Measurements from ENCODE around the gene CCDC61. TPM values are rescaled to one million over a fixed set of nuclear protein-coding genes. Genes with fewer than 3 reads are reported as not detected.

Gene CCDC61
- total and polyA plus RNA-seq, 4 donors: 7.8 to 21.0 (median 11.0) TPM

- Histone ChIP-seq H3K4me1 (ENCODE audit: control insufficient read depth in 5 of 5, insufficient read depth in 5 of 5, low read length in 5 of 5) (no peaks in the 10 kb centered on the region), H3K9me3 (ENCODE audit: control insufficient read depth in 4 of 4, insufficient read depth in 3 of 4, low read length in 3 of 4) (peaks cover 0 to 2% (median 0%) of the 10 kb centered on the region in 4 donors), H3K36me3 (ENCODE audit: control insufficient read depth in 4 of 4, insufficient read depth in 4 of 4, low read length in 4 of 4) (no peaks in the 10 kb centered on the region), H3K27me3 (ENCODE audit: control insufficient read depth in 3 of 3, insufficient read depth in 3 of 3, low read length in 2 of 3) (peaks cover 4 to 15% (median 7%) of the 10 kb centered on the region in 3 donors), H3K4me3 (no peak overlapping the region), H3K9ac (ENCODE audit: insufficient read depth in 1 of 2, low read length in 2 of 2) (no peak overlapping the region), H3K27ac (ENCODE audit: low read depth in 1 of 2, low read length in 1 of 2) (no peak overlapping the region)
- DNase-seq: no peak
- ATAC-seq (ENCODE audit: insufficient read depth, low FRiP score): no peak
- WGBS, 2 donors: 35 to 53% methylated on average over 11 of the region's 11 CpGs
- TF ChIP-seq CTCF (IDR thresholded peaks at IDR 0.05; ENCODE audit: control extremely low read depth, extremely low read depth): no peak
These were observed 28.1 kb downstream of the CCDC61 start for GRCh38 chr19:46023311-46023779.

DNA sequence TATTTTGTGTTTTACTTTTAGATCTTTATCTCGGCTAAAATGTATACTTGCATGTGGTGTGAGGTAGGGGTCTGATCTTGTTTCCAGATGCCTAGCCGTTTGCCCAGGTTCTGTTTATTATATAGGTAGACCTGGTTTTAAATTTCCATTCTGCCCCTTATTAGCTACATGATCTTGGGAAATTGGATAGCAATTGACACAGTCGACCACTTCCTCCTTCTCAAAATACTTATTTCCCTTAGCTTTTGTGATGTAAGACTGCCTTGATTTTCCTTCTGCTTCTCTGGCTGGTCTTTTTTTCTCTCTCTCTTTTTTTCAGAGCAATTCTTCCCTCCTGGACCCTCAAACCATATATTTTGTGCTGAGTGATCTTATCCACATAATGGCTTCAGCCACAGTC, 30.6 kb downstream of the CCDC61 start:
- no peak overlapping the region for H3K9ac ChIP-seq (ENCODE audit: insufficient read depth in 1 of 2, low read length in 2 of 2)
- no peak for TF ChIP-seq CTCF (IDR thresholded peaks at IDR 0.05; ENCODE audit: control extremely low read depth, extremely low read depth)
- H3K27ac ChIP-seq (ENCODE audit: low read depth in 1 of 2, low read length in 1 of 2): no peak overlapping the region
- H3K4me3 ChIP-seq: no peak overlapping the region
- peaks cover 0 to 2% (median 0%) of the 10 kb centered on the region in 4 donors for H3K9me3 ChIP-seq (ENCODE audit: control insufficient read depth in 4 of 4, insufficient read depth in 3 of 4, low read length in 3 of 4)
- DNase-seq (no peak), ATAC-seq (ENCODE audit: insufficient read depth, low FRiP score) (no peak)
- peaks cover 4 to 15% (median 7%) of the 10 kb centered on the region in 3 donors for H3K27me3 ChIP-seq (ENCODE audit: control insufficient read depth in 3 of 3, insufficient read depth in 3 of 3, low read length in 2 of 3)
- no peaks in the 10 kb centered on the region for H3K36me3 ChIP-seq (ENCODE audit: control insufficient read depth in 4 of 4, insufficient read depth in 4 of 4, low read length in 4 of 4)
- WGBS, 2 donors: 45 to 60% methylated on average over 3 of the region's 3 CpGs
- peaks cover 0 to 6% (median 0%) of the 10 kb centered on the region in 5 donors for H3K4me1 ChIP-seq (ENCODE audit: control insufficient read depth in 5 of 5, insufficient read depth in 5 of 5, low read length in 5 of 5)

DNA sequence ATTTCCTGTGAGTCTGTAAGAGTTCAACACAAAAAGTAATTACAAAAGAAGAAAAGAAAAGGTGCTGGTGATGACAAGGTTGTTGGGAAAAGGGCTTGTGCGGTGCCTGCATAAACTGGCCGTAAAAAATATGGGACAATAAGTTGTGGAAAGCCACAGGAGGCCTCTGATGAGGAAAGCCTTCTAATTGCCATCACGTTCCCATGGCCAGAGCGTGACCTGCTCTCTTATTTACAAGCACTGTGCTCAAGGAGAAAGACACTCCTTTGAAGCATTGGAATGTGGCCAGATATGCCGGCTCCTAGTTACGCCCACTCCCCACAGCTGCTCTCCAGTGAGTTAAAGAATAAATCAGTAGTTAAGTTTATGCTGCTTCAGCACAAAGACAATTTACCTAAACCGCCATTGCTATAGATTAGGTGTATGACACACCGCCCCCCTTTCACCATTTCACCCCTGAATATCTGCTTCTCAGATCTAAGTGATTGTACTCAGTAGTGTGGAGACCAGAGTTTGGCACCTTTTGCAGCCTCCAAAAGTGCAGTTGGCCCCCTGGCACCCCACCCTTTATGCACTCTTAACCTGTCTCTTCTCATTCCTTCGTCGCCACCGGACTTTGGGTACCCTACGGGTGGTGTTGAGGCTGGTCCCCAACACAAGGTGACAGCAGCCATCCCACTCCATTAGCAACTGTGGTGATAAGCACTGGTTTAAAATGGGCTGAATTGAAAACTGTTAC, 35.7 kb downstream of the CCDC61 start:
- Histone ChIP-seq H3K4me3 (no peak overlapping the region), H3K4me1 (ENCODE audit: control insufficient read depth in 5 of 5, insufficient read depth in 5 of 5, low read length in 5 of 5) (peaks cover 0 to 6% (median 0%) of the 10 kb centered on the region in 5 donors), H3K27ac (ENCODE audit: low read depth in 1 of 2, low read length in 1 of 2) (no peak overlapping the region), H3K27me3 (ENCODE audit: control insufficient read depth in 3 of 3, insufficient read depth in 3 of 3, low read length in 2 of 3) (peaks cover 0 to 4% (median 0%) of the 10 kb centered on the region in 3 donors), H3K9me3 (ENCODE audit: control insufficient read depth in 4 of 4, insufficient read depth in 3 of 4, low read length in 3 of 4) (peaks cover 0 to 2% (median 0%) of the 10 kb centered on the region in 4 donors), H3K9ac (ENCODE audit: insufficient read depth in 1 of 2, low read length in 2 of 2) (no peak overlapping the region), H3K36me3 (ENCODE audit: control insufficient read depth in 4 of 4, insufficient read depth in 4 of 4, low read length in 4 of 4) (no peaks in the 10 kb centered on the region)
- ATAC-seq (ENCODE audit: insufficient read depth, low FRiP score) (no peak), DNase-seq (peak in 2 of 3 donors; percentile 21 to 56)
- WGBS, 2 donors: 53 to 70% methylated on average over 12 of the region's 12 CpGs
- TF ChIP-seq CTCF (IDR thresholded peaks at IDR 0.05; ENCODE audit: control extremely low read depth, extremely low read depth): no peak

All from lung (tissue), 12 donors.